SK-N-SH treated with all-trans-retinoic acid at 6 μM for 48 hours (cell line): ENCODE measurements around the gene CBY1.

Source experiments
- ATAC-seq: fragments of 200-7000 bp; cut with Tn5 transposase; 3 replicates; pipeline ENCODE4 v1.9.1; 2020; ENCODE audit warnings: mild to moderate bottlenecking, moderate library complexity
- ESRRG ChIP-seq: fragments of 250-450 bp; sonication (Bioruptor Pico); IDR thresholded peaks from 2 replicates; pipeline ENCODE4 v1.6.1; 2021; ENCODE audit warnings: mild to moderate bottlenecking
- GLIS3 ChIP-seq: fragments of 250-450 bp; sonication (Bioruptor Pico); IDR thresholded peaks from 2 replicates; pipeline ENCODE4 v1.5.0; 2020; ENCODE audit warnings: mild to moderate bottlenecking, moderate library complexity
- ISL1 ChIP-seq: fragments of 250-450 bp; sonication (Bioruptor Pico); IDR thresholded peaks from 2 replicates; pipeline ENCODE4 v2.1.2; 2022; ENCODE audit warnings: mild to moderate bottlenecking, moderate library complexity
- OSR1 ChIP-seq: fragments of 250-450 bp; sonication (Bioruptor Pico); IDR thresholded peaks from 2 replicates; pipeline ENCODE4 v1.8.0; 2022; ENCODE audit warnings: moderate library complexity, mild to moderate bottlenecking, inconsistent platforms
- PPARA ChIP-seq: fragments of 250-450 bp; sonication (Bioruptor Pico); IDR thresholded peaks from 2 replicates; pipeline ENCODE4 v1.5.0; 2020; ENCODE audit warnings: mild to moderate bottlenecking, borderline replicate concordance
- RARB ChIP-seq: fragments of 250-450 bp; sonication (Bioruptor Pico); IDR thresholded peaks from 2 replicates; pipeline ENCODE4 v1.8.0; 2021; ENCODE audit warnings: mild to moderate bottlenecking, moderate library complexity
- SNAI2 ChIP-seq: fragments of 250-450 bp; sonication (Bioruptor Pico); IDR thresholded peaks from 2 replicates; pipeline ENCODE4 v1.5.0; 2020; ENCODE audit warnings: mild to moderate bottlenecking, moderate library complexity
- TCF4 ChIP-seq: fragments of 250-450 bp; sonication (Bioruptor Pico); IDR thresholded peaks from 2 replicates; pipeline ENCODE4 v1.8.0; 2021; ENCODE audit warnings: mild to moderate bottlenecking, moderate library complexity, borderline replicate concordance
- TOX ChIP-seq: fragments of 250-450 bp; sonication (Bioruptor Pico); IDR thresholded peaks from 2 replicates; pipeline ENCODE4 v1.8.0; 2021; ENCODE audit warnings: mild to moderate bottlenecking, moderate library complexity, borderline replicate concordance
- ZC3H10 ChIP-seq: fragments of 250-450 bp; sonication (Bioruptor Pico); IDR thresholded peaks from 2 replicates; pipeline ENCODE4 v1.5.1; 2021; ENCODE audit warnings: mild to moderate bottlenecking, moderate library complexity
- ZFP3 ChIP-seq: fragments of 250-450 bp; sonication (Bioruptor Pico); IDR thresholded peaks from 2 replicates; pipeline ENCODE4 v1.5.0; 2020; ENCODE audit warnings: mild to moderate bottlenecking, moderate library complexity
- ZFP30 ChIP-seq: fragments of 450-650 bp; formaldehyde crosslinking; IDR thresholded peaks from 2 replicates; pipeline ENCODE4 v1.5.0; 2022; ENCODE audit warnings: mild to moderate bottlenecking, moderate library complexity
- ZNF565 ChIP-seq: fragments of 450-650 bp; formaldehyde crosslinking; conservative IDR thresholded peaks from 2 replicates; pipeline ENCODE4 v1.5.0; 2020; ENCODE audit warnings: low read depth, mild to moderate bottlenecking, moderate library complexity
- ZNF70 ChIP-seq: fragments of 450-650 bp; formaldehyde crosslinking; IDR thresholded peaks from 2 replicates; pipeline ENCODE4 v1.5.0; 2020; ENCODE audit warnings: mild to moderate bottlenecking, moderate library complexity
- ZNF8 ChIP-seq: fragments of 450-650 bp; formaldehyde crosslinking; IDR thresholded peaks from 2 replicates; pipeline ENCODE4 v1.5.0; 2020; ENCODE audit warnings: mild to moderate bottlenecking, moderate library complexity
- TF ChIP-seq, protein P1 (sequence below): fragments of 250-450 bp; sonication (Bioruptor Pico); IDR thresholded peaks from 2 replicates; pipeline ENCODE4 v1.5.1; 2021; ENCODE audit warnings: mild to moderate bottlenecking, moderate library complexity
- TF ChIP-seq, protein P2 (sequence below): fragments of 250-450 bp; sonication (Bioruptor Pico); IDR thresholded peaks from 2 replicates; pipeline ENCODE4 v1.8.0; 2020; ENCODE audit warnings: mild to moderate bottlenecking, moderate library complexity, borderline replicate concordance
- TF ChIP-seq, protein P3 (sequence below): fragments of 250-450 bp; sonication (Bioruptor Pico); IDR thresholded peaks from 2 replicates; pipeline ENCODE4 v1.5.1; 2020; ENCODE audit warnings: low read depth, mild to moderate bottlenecking, moderate library complexity
- TF ChIP-seq, protein P4 (sequence below): fragments of 250-450 bp; sonication (Bioruptor Pico); IDR thresholded peaks from 2 replicates; pipeline ENCODE4 v1.5.0; 2020; ENCODE audit warnings: mild to moderate bottlenecking, moderate library complexity
- TF ChIP-seq, protein P5 (sequence below): fragments of 250-450 bp; sonication (Bioruptor Pico); IDR thresholded peaks from 2 replicates; pipeline ENCODE4 v1.8.0; 2021; ENCODE audit warnings: low read depth, mild to moderate bottlenecking, moderate library complexity, borderline replicate concordance

CBY1 gene

DNA sequence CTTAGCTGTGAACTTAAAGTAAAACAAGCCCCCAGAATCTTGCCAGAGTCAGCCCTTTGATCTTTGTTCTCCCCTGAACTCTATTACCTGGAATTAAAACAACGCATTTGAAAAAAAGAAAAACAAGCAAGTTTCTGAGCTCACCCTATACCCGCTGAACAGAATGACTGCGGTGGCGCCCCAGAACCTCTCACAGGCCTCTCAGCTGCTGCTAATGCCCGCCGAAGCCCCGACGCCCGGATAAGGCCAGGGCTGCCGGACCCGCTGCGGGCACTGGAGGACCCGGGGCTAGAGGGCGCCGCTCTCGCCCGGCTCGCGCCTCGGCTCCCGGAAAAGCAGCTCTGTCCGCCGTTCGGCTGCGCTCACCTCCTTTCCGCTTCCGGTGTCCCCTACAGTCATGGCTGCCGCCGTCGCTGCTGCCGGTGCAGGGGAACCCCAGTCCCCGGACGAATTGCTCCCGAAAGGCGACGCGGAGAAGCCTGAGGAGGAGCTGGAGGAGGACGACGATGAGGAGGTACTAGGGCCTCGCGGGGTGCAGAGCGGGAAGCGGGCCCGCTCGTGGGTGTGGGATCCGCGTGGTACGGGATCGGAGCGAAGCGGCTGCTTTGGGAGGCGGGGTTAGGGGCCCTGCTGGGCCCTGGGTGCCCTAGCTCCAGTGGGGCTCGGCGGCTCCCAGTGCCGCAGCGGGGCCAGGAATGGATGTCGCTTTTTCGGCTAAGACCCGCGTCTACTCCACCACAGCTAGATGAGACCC, 25.3 kb downstream of the CBY1 start, which contains the start of gene TOMM22:
Gene TOMM22, plus strand, starts transcription at position 376 of the 754 bp plus-strand sequence. Its CDS starts 22 bp downstream, at position 398.
- peak; percentile 100 for ATAC-seq
- TF ChIP-seq GLIS3 (CRISPR knock-in tag) (no peak), TCF4 (CRISPR knock-in tag) (no peak), ZFP30 (no peak), RARB (CRISPR knock-in tag) (no peak), OSR1 (CRISPR knock-in tag) (no peak), ZNF70 (CRISPR knock-in tag) (no peak), TOX (CRISPR knock-in tag) (no peak), SNAI2 (no peak)
- TF ChIP-seq, protein P1, sequence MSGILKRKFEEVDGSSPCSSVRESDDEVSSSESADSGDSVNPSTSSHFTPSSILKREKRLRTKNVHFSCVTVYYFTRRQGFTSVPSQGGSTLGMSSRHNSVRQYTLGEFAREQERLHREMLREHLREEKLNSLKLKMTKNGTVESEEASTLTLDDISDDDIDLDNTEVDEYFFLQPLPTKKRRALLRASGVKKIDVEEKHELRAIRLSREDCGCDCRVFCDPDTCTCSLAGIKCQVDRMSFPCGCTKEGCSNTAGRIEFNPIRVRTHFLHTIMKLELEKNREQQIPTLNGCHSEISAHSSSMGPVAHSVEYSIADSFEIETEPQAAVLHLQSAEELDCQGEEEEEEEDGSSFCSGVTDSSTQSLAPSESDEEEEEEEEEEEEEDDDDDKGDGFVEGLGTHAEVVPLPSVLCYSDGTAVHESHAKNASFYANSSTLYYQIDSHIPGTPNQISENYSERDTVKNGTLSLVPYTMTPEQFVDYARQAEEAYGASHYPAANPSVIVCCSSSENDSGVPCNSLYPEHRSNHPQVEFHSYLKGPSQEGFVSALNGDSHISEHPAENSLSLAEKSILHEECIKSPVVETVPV (CRISPR knock-in tag): no peak
- TF ChIP-seq, protein P2, sequence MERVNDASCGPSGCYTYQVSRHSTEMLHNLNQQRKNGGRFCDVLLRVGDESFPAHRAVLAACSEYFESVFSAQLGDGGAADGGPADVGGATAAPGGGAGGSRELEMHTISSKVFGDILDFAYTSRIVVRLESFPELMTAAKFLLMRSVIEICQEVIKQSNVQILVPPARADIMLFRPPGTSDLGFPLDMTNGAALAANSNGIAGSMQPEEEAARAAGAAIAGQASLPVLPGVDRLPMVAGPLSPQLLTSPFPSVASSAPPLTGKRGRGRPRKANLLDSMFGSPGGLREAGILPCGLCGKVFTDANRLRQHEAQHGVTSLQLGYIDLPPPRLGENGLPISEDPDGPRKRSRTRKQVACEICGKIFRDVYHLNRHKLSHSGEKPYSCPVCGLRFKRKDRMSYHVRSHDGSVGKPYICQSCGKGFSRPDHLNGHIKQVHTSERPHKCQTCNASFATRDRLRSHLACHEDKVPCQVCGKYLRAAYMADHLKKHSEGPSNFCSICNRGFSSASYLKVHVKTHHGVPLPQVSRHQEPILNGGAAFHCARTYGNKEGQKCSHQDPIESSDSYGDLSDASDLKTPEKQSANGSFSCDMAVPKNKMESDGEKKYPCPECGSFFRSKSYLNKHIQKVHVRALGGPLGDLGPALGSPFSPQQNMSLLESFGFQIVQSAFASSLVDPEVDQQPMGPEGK: no peak
- TF ChIP-seq, protein P3, sequence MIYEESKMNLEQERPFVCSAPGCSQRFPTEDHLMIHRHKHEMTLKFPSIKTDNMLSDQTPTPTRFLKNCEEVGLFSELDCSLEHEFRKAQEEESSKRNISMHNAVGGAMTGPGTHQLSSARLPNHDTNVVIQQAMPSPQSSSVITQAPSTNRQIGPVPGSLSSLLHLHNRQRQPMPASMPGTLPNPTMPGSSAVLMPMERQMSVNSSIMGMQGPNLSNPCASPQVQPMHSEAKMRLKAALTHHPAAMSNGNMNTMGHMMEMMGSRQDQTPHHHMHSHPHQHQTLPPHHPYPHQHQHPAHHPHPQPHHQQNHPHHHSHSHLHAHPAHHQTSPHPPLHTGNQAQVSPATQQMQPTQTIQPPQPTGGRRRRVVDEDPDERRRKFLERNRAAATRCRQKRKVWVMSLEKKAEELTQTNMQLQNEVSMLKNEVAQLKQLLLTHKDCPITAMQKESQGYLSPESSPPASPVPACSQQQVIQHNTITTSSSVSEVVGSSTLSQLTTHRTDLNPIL (CRISPR knock-in tag): no peak

DNA sequence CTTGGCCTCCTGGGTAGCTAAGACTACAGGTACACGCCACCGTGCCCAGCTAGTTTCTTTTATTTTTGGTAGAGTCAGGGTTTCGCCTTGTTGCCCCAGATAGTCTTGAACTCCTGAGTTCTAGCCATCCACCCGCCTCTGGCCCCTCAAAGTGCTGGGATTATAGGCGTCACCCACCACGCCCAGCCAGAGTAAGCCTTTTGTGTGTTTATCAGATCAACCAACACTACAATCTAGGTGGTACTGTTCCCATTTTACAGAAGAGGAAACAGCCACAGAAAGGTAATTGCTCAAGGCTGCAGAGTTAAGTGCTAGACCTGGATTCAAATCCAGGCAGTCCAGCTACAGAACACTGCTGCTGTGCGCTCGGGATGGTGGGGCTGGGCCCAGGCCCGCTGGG, 28.5 kb downstream of the CBY1 start:
- ATAC-seq: no peak
- TF ChIP-seq, protein P1 (CRISPR knock-in tag): no peak
- TF ChIP-seq, protein P2: no peak
- TF ChIP-seq, protein P4, sequence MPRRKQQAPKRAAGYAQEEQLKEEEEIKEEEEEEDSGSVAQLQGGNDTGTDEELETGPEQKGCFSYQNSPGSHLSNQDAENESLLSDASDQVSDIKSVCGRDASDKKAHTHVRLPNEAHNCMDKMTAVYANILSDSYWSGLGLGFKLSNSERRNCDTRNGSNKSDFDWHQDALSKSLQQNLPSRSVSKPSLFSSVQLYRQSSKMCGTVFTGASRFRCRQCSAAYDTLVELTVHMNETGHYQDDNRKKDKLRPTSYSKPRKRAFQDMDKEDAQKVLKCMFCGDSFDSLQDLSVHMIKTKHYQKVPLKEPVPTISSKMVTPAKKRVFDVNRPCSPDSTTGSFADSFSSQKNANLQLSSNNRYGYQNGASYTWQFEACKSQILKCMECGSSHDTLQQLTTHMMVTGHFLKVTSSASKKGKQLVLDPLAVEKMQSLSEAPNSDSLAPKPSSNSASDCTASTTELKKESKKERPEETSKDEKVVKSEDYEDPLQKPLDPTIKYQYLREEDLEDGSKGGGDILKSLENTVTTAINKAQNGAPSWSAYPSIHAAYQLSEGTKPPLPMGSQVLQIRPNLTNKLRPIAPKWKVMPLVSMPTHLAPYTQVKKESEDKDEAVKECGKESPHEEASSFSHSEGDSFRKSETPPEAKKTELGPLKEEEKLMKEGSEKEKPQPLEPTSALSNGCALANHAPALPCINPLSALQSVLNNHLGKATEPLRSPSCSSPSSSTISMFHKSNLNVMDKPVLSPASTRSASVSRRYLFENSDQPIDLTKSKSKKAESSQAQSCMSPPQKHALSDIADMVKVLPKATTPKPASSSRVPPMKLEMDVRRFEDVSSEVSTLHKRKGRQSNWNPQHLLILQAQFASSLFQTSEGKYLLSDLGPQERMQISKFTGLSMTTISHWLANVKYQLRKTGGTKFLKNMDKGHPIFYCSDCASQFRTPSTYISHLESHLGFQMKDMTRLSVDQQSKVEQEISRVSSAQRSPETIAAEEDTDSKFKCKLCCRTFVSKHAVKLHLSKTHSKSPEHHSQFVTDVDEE (CRISPR knock-in tag): no peak
- TF ChIP-seq ISL1 (CRISPR knock-in tag) (no peak), RARB (CRISPR knock-in tag) (no peak), TOX (CRISPR knock-in tag) (no peak), ESRRG (CRISPR knock-in tag) (no peak), ZNF70 (CRISPR knock-in tag) (no peak), ZC3H10 (no peak), GLIS3 (CRISPR knock-in tag) (no peak)
- TF ChIP-seq, protein P3 (CRISPR knock-in tag): no peak

DNA sequence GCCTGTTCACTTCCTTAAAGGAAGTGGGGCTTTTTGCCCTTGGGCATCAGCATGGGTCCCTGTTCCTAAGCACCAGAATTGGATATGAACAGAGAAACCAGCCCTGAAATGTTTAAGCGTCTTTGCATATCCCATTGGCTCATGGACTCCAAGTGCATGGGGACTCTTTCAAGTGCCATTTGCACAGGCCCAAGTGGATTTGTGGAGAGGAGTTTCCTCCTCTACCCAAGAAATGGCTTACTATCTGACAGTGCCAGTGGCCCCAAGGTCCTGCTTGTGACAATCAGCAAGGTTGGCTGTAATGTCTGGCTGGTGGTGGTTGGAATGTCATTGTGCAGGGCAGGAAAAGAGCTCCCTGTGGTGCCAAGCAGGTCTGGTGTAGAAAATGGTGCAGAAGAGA, 29.3 kb downstream of the CBY1 start:
- no peak for ATAC-seq
- TF ChIP-seq ZNF8: no peak
- TF ChIP-seq, protein P1 (CRISPR knock-in tag): no peak
- TF ChIP-seq ZNF70 (CRISPR knock-in tag): no peak
- TF ChIP-seq ZNF565: no peak
- TF ChIP-seq, protein P5, sequence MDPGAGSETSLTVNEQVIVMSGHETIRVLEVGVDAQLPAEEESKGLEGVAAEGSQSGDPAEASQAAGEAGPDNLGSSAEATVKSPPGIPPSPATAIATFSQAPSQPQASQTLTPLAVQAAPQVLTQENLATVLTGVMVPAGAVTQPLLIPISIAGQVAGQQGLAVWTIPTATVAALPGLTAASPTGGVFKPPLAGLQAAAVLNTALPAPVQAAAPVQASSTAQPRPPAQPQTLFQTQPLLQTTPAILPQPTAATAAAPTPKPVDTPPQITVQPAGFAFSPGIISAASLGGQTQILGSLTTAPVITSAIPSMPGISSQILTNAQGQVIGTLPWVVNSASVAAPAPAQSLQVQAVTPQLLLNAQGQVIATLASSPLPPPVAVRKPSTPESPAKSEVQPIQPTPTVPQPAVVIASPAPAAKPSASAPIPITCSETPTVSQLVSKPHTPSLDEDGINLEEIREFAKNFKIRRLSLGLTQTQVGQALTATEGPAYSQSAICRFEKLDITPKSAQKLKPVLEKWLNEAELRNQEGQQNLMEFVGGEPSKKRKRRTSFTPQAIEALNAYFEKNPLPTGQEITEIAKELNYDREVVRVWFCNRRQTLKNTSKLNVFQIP: no peak
- no peak for TF ChIP-seq ESRRG (CRISPR knock-in tag)
- TF ChIP-seq GLIS3 (CRISPR knock-in tag): no peak
- TF ChIP-seq ISL1 (CRISPR knock-in tag): no peak
- no peak for TF ChIP-seq ZFP30
- no peak for TF ChIP-seq PPARA (CRISPR knock-in tag)
- TF ChIP-seq ZFP3 (CRISPR knock-in tag): no peak
